HG02884 (cell line): ENCODE data around the gene PDGFD.

Experiments
- ATAC-seq: cut with Tn5 transposase; IDR thresholded peaks from one replicate; pipeline ENCODE4 v1.9.1; 2021; ENCODE audit warnings: mild to moderate bottlenecking, moderate library complexity; ENCODE audit not compliant: unreplicated experiment

The PDGFD gene

GRCh38 chr11:103963648-103964047 is 200.3 kb downstream of the PDGFD start:
- ATAC-seq = no peak

GRCh38 chr11:103961010-103961409 is 202.9 kb downstream of the PDGFD start:
- no peak for ATAC-seq

GRCh38 chr11:103960108-103960507 is 203.8 kb downstream of the PDGFD start:
- ATAC-seq = no peak

GRCh38 chr11:103959279-103959942 is 204.5 kb downstream of the PDGFD start:
- ATAC-seq = peak; percentile 98

DNA sequence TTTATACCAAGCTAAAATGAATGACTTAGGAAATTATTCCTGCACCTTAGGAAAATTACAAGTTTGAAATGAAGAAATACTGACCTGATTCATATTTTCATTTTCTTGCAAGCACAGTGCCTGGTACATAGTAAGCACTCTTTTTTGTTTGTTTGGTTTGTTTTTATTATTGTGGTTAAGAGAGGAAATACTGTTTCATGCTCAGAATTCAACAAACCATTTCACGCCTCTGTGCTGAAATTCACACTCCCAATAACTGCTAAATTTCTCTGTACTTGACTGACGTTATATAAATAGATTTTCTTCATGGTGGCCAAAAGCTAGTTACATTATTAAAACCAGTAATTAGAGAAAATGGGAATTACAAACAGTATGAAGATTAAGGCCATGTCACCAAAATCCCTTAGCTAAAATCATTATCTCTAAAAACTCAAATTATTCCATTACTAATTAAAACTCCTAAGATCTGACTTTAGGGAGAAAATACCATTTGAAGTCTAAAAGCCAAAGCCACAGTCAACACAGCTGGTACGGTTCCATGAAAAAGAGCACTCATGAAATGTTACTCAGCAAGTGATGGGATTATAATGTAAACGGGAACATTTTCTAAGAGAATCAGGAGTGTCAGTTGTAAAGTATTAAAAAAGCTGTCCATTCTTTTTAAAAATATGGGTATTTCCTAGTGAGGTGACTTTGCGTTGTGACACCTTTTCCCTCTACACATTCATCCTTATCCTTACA is 205.3 kb downstream of the PDGFD start:
- ATAC-seq = no peak

DNA sequence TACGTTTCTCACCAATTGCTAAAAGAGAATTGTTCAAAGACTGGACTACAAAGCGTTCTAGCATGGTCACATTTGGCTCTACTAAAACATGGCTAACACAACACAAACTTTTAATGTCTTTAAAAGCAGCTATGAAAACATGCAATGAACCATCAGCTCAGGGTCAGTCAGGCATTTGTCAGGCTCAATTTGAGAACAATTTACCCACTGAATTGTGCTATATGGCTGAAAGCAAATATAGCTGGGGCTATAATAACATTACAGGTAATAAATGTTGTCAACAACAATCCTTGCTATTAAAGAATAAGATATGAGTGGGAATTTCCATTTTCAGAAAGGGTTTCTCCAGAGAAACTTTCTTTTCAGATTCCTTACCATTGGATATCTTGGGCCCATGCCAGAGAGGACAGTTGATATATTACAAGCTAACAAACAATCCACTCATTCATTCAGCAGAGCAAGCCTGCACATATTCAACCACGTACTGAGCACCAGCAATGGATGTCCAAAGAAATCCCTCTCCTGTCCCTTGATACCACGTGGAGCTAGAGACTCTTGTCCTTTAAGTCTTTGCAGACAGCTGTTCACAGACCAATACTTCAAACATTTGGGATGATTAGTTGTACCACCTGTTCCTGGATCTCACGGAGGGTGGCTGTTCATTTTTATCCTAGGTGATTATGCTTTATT is 210.0 kb downstream of the PDGFD start:
- ATAC-seq = no peak

DNA sequence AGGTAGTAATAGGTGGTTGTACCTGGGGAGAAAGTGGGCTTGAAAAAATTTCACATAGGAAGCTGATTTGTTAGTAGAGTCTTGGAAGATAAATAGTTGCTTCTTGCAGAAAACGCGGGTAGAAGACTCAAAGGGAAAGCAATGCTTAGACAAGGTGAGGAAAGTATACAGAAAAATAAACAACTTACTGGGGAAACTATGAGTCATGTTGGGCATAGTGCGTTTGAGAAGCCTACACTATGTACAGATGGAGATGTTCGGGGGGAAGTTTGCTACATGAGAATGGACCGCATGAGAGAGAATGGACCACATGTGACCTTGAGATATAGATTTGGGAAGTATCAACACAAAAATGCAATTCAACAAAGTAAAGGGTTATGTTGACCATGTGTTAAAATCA is 214.2 kb downstream of the PDGFD start:
- no peak for ATAC-seq

DNA sequence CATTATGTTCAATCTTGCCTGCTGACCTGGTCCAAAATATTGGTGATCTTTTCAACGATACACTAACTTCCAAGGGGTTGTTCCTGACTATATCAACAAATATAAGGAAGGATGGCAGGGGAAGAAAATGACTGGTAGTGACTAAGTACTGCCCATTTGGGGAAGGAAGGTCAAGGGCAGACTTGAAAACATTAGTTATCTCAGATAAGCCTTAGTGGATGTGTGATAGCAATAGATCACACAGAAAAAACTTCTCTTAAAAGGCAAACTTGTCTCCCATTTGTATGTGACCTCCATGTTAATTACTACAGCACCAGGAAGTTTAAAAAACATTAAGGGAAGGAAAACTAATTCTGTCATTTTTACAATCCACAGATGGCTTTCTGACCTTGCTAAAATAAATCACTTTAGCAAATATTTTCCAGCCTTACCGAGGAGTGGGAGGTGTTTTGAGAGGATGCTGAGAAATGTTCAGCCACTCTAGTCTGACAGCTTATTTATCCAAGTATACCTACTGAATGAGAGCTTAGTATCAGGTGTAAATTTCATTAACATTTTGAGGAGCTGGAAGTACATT is 215.7 kb downstream of the PDGFD start:
- no peak for ATAC-seq

- ATAC-seq = no peak
These were observed 216.4 kb downstream of the PDGFD start for GRCh38 chr11:103947546-103947919.

DNA sequence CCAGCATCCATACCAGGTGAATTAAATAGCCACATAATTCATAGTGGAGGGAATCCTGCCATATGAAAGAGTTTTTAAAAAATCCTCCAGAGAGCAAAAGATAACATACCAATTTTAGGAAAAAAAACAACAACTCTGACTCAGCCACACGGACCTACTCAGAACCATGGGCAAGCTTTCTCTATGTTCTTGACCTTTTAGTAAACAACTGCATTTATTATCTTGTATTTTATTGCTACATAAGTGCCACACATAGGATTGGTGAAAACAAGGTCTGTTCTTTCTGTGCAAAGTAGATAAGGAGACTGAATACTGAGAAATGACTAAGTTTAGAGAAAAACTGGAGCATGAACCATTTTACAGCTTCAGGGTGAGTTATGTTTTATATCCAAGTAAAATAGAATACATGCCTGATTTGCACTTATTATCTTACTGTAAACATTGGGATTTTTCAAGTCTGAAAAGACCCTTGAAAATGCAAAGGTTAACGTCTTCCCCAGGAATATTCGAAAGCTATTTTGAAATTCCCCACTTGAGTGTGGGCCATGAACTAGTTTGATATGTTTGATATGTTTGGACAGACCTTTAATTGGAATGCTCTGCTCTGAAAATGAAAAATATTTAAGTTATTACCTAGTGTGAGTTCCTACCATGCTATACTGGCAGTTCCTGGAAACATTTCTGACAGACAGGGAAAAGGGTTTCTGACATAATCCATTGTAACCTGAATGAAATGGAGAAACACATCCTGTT is 217.0 kb downstream of the PDGFD start:
- no peak for ATAC-seq

DNA sequence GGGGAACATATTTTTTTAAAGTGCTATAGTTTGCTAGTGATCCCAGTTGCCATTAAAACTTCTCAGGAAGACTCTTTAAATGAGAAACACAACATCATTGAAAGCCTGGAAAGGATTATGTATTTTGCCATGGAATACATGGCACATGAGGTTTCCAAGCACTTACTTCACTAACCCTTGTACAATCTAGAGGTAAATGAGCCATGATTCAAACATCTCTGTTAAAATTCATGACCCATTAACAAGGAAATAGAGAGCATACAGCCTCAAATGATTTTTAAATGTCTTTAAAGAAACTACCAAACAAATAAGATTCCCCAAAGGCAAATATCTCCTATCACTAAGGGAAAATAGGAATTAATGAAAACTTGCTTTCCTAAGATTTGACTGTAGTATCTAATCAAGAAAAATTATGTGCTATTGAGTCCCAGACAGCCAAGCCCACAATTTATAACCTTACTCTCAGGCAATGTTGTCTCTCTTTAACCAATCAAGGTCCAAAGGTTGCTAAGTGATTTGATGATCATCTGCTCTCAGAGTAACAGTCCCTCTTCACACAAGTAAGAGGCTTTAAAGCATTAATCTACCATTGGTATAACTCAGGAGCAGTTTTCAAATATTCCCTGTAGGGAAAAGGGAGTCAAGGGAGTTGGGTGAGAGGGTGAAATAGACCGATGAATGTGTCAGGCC is 219.6 kb downstream of the PDGFD start:
- ATAC-seq = no peak

- no peak for ATAC-seq
These were observed 221.3 kb downstream of the PDGFD start for GRCh38 chr11:103942646-103943045.

DNA sequence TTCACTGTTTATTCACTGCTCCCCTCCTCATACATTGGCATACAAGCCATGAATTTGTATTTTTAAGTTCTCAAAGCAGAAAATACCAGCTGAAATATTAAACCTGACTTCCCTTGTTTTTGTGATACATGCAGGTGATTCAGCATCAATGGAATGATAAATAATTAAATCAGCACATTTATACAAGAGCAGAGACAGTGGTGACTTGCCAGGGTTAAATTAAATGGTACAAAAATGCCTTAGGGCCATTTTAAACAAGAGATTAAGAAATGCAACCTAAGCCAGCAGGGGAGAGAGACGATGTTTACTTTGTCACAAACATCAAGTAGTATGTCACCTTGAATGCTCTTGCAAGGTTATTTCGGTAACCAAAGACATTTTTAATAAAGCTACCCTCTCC is 223.4 kb downstream of the PDGFD start:
- ATAC-seq = no peak

DNA sequence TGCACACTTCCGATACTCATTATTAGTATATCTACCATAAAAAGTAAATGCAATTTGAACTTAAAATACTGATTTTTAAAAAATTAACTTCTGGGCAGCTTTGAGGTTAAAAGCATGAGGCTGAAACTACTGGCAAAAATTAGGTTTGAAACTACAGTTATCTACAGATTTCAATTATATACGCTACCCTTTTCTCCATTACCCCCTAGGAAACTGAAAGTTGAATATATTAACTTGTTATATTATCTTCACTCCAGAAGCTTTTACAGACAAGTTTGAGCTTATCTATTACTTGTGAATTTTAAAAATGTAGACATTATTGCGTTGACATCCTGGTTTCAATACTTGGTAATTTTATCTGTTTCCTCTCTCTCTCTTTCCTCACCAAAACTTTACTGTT is 224.3 kb downstream of the PDGFD start:
- no peak for ATAC-seq

- ATAC-seq = no peak
These were observed 227.9 kb downstream of the PDGFD start for GRCh38 chr11:103936059-103936458.

DNA sequence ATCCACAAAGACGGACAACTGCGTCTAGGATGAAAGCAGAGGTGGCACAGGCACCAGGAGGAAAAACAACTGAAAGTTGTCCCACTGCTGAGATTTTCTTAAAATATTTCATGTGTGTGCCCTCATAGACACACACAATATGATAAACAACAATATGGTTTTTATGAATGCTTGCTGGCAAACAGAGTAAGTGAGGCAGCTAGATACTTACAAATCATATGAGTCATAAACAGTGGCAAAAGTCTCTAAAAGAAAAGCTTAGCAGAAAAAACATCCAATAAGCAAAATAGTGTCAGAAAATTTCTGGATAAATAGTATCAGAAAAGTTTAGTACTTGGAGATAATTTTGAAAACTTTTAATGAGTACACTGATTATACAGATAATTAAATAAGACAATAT is 228.7 kb downstream of the PDGFD start:
- ATAC-seq = no peak

- peak; percentile 95 for ATAC-seq
These were observed 234.6 kb downstream of the PDGFD start for GRCh38 chr11:103929170-103929903.

- no peak for ATAC-seq
These were observed 235.2 kb downstream of the PDGFD start for GRCh38 chr11:103928802-103929161.

- ATAC-seq = no peak
These were observed 235.7 kb downstream of the PDGFD start for GRCh38 chr11:103928040-103928801.
